GM18873 (cell line): Measurements from ENCODE around the gene AP1G1.
"Not testable (repeated sequence)": the region's sequence is repeated elsewhere in the genome, so short reads cannot be mapped to it uniquely, and the experiment has no call there.

Source experiments
- ATAC-seq: cut with Tn5 transposase; IDR thresholded peaks from one replicate; pipeline ENCODE4 v1.9.1; 2021; ENCODE audit warnings: mild to moderate bottlenecking, moderate library complexity, moderate number of reproducible peaks; ENCODE audit not compliant: unreplicated experiment, low FRiP score

The AP1G1 gene

DNA sequence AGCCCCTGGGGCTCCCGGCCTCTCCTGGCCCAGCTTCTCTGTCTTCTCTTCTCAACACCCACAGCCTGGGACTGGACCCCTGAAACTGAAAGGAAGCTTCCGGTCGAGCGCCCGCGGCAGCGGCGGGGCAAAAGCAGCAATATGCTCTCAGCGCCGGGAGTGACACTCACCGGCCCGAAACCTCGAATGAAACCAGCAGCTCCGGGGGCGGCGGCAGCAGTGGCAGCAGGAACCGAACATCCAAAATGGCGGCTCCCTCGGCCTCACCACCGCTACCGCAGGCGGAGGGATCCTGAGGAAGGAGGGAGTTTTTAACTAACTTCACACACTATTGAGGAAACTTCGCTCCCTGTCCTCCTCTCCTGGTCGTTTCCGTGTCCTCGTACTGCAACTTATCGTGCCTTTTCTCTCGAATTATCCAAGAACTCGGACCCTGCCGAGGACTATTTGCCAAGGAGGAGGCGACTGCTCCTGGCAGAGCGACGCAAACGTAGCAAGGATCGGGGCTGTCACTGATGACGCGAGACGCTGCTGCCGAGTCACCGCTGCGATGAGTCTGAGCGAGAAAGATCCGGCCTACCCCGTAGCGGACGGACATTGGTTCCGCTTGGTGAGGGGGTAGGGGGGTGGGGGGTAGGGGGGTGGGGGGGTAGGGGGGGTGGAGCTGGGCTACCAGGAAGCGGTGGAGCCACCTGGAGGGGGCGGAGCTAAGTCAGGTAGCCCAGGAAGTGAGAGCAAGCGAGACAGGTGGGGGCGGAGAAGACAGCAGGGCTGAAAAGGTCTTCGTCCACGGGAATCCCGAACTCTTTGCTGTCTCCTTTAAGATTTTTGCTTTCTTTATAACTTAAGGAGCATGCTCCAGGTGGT, at the start of gene AP1G1:
AP1G1 (minus strand) TSS at position 242 of the 867 bp plus-strand sequence. CDS start 19,355 bp downstream, outside the sequence.
- peak; percentile 71 for ATAC-seq

DNA sequence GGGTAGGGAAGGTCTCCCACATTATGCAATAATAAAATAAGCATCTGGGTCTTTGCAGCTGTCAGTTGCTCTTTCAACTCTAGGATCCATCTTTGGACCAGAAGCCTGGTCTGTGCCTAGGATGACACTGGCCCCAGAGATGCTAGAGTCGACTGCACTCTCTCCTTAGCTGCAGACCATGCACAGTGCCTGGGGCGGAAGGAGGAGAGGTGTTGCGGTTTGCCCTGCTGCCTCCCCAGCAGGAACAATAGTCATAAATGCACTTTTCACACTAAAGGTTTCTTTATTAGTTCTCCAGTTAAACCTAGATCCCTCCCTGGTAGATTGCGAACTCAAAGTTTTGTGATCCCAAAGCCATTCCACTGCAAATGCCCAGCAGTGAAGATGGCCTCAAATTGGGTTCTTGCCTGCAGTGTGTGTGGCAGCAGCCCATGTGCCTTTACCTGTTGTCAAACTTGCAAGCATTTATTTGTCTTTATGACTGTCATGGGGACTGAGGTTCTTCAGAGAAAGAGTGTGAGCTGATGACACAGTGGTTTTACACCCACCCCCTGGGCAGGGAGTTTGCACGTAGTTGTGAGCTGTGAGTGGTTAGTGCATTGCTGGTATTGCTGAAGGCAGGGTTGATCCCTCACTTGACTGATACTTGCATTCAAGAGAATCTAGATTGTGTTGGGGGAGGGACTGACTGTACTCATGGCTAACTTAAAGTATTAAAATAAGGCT, 47.5 kb upstream of the AP1G1 start:
- no peak for ATAC-seq

DNA sequence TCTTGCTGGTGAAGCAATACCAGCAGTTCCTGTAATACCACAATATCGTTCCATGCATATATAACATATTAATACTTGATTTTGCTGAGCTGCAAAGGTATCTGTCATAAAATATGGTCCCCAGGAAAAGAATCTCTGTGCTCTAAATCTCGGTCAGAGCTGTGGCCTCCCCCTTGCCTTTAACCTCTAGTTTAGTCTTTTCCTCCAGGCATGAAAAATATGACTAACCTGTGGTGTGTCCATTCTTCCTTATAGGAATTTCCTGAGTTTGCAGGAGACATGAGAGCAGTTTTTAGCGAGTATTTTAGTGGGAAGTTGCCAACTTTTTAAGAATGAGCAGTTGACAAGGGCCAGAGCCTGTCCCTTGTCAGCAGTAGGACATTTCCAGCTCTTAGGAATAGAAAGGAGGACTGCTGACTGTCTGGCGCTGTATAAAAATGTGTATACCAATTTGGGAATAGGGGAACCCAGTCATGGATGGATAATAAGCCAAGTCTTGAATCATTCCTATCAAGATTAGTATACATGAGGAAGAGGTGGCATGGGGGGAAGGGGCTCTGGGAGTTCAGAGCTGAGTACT, 45.8 kb upstream of the AP1G1 start:
- ATAC-seq: no peak

DNA sequence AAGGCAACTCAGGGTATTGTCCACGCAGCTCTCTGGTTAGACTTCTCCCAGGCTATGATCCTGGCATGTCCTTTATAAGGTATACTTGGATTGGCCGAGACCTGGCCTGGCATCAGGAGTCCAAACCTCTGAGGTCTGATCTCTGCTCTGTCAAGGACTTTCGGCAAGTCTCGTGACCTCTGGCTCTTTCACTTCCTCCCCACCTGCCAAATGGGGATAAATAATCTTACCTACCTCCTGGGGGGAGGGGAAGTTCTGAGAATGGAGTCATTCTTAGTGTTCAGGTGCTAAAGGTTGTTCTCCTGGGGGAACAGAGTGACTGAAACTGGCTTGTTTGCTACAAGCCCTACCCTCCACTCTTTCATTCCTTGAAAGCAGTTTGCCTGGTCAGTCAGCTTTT, 44.8 kb upstream of the AP1G1 start:
- no peak for ATAC-seq

DNA sequence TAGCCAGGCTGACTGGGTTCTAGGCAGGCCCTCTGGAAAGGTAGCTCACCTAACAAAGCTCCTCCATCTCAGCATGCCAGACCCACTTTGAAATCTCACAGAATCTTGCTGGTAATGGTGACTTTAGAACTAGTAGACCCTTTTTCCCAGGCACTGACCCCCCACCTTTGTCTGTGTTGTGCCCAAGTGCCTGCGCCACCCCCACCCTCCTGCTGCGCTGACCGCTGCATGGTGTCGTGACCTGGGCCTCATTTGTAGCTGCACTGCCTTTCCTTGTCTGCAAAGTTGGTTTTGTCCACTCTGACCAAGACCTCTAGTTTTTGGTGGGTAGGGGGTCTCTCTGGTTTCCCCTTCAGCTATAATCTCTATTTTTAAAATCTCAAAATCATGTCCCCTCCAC, 43.9 kb upstream of the AP1G1 start:
- ATAC-seq: no peak

DNA sequence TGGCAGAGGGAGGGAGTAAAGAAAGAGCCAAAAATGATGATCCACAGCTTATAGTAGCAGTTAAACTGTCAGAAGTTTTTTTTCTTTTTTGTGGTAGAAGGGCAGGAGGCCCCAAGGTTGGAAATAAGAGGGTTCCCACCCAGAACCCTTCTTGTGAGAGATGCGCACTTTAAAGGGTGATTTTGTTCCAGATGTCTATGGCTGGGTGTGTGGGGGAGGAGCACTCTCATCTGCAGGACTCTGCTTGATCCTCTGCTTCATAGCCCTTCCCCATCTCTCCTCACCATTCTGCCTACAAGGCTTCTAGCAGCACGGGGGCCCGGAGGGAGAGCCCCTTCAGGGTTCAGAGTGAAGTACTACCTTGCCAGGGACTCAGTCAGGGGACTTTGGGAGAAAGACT, 43.5 kb upstream of the AP1G1 start:
- no peak for ATAC-seq

DNA sequence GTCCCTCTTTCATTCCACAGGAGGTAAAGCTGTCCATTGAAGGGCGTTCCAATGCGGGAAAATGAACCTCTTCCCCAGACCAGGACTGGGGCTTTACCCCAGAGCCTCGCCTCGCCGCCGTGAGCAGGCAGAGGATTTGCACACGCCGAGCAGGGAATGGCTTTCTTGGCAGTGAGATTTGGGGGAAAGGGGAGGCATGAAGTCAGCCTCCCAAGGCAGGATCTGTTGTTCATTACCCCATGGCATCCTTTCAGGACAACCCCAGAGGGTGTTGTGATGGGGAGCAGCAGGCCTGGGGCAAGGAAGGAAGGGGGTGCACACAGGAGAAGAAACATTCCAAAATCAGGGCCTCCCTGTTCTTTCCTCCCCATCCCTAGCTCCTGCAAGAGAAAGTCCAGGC, 43.1 kb upstream of the AP1G1 start:
- ATAC-seq: no peak

DNA sequence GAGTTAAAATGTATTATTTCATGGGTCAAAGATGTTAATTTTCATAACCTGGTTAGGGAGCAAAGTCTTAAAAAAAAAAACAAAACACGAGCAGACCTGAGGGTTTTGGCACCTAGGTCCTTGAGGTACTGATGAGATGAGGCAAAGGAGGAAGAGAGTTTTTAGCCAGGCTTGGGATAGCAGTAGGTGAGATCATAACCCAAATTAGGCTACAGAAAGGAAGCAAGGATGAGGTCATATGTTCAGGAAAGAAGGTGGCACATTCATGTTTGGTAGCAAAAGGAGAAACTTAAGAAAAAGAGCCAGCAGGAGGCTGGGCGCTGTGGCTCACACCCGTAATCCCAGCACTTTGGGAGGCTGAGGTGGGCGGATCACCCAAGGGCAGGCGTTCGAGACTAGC, 40.0 kb upstream of the AP1G1 start:
- ATAC-seq: no peak

DNA sequence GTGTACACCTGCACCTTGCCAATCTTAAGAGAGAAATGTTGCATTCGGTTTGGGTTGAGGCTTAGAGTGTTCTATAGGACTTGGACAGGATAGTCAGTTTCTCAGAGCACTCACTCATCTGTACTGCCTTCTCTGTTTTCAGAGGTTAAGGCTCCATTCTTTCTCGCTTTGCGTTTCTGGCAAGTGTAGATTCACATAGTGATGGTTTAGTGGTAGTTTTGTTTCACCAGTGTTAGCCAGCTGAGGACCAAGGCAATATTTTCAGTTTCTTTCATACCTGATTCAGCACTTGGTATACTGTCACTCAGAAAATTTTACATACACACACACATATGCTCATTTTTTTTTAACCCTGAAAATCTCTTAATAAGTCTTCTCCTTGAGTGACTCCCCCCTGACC, 38.5 kb upstream of the AP1G1 start:
- ATAC-seq: no peak

DNA sequence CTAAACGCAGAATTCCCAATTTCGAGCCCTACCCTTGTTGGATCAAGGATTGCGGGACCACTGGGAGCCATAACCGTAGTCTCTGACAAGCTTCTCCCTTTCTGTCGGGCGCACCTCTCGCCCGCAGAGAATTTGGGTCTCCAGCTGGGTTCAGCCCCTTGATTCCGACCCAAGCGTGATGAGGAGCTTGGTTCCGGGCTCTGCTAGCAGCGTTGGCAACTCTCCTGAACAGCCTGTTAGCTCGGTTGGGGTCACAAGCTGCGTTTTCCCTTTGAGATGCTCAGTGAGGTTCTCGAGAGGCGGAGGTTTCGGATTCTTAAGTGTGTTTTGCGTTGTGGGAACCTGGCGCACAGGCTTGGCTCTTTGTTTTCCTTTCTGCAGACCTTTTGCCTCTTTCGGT, 37.8 kb upstream of the AP1G1 start:
- no peak for ATAC-seq

DNA sequence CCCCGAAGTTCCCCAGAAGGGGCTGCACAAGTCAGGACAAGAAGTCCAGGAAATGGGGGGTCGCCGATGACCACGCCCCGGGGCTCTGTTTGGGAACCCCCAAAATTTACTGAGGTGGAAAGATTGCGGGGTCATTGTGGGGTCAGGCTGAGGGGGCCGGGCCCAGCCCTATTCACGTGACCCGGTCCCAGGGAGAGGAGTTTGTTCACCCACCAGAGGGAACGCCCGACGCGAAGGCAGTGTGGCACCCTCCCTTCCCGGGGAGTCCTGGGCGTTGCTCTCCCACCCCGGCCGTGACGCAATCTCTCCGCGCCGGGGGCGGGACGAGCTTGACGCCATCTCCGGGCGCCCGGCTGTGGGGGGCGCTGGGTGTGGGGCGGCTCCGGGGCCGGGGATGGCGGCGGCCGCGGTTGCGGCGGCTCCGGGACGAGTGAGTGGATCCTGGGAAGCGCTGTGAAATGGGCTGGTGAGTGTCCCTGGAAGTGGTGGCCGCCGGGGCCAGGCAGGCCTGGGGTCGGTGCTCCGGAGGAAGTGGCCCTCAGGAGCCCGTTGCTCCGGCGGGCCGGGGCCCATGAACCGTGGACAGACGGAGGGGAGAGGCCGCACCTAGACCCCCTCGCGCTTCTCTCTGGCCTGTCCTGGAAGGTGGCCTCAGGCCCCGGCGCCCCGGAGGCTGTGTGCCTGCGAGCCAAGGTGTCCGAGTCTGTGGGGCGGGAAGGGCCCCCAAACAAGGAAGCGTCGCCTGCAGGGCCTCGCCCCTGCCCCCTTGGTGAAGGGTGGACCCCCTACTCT, 37.2 kb upstream of the AP1G1 start, which contains the start of gene ATXN1L:
ATXN1L (plus strand) TSS at position 338 of the 792 bp plus-strand sequence. CDS start 3,765 bp downstream, outside the sequence.
- peak; percentile 66 for ATAC-seq

DNA sequence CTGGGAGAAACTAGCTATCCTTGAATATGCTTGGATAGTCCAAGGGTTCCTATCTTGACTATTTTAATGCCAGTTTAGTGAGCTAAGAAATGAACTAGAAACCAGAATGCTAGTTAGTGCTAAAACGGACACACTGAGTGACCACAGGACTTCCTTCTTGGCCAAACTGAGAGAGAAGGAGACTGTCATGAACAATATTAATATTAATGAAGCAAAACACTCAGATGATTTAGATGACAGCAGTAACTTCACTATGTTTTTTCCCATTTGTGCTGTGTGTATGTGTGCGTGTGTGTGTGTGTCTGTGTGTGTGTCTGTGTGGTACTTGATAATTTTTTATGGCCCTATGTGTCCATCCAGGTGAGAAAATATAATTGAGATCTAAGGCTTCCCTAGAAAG, 34.9 kb upstream of the AP1G1 start:
- no peak for ATAC-seq

DNA sequence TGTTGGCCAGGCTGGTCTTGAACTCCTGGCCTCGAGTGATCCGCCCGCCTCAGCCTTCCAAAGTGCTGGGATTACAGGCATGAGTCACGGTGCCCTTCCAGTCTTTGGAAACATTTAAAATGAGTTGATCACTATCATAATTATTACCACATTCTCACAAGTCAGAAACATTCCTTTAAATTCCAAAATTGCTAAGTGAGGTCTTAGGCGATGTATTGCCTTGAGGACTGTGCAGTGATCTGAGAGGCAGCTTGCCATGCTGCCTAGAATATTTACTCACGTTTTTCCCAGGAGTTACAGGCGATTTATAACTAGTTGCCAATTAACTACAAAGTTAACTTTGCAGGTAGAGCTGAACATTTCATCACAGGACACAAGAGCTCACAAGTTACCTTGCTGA, 31.4 kb upstream of the AP1G1 start:
- ATAC-seq: no peak

DNA sequence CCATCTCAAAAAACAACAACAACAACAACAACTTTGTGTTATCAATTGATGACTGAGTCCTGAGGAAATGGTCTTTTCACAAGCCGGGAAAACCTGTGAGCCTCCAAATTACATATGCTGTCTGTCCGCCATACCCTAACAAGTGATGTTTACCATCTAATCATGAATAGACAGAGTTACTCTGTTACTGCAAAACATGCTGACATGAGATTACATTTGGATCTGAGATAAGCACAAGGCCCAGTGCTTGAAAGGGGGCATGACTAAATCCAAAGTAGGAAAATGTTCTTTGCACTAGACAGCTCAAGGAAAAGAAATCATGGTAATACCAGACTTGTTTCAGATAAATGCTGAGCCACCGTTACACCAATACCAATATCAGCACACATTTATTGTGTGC, 28.5 kb upstream of the AP1G1 start:
- no peak for ATAC-seq

DNA sequence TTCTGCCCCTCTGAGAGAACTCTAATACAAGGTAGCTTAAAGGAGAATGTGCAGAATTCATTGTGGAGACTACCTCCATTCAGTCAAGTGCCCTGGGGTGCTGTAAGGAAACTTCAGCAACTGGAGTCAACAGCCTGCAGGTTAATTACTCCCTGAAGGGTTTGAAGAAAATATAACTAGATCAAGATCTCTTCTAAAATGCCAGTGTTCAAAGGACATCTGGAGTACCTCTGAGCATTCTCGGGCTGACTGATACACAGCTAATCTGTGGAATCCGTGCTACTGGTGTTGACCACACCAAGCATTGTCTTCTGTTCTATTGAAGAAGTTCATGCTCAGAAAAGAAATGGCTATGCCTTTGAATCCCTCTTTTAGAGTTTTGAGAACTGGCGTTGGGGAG, 25.7 kb upstream of the AP1G1 start:
- ATAC-seq: no peak

DNA sequence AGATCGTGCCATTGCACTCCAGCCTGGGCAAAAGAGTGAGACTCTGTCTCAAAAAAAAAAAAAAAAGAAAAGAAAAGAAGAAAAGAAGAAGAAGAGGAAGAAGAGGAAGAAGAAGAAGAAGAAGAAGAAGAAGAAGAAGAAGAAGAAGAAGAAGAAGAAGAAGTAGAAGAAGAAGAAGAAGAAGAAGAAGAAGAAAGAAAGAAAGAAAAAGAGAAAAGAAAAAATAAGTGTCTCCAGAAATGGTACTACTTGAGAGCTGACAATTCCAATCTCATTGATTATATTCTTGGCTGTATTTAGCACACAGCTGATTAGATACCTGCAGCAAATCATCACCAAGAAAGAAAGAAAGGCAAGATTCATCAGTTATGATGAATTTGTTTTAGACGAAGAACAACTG, 23.5 kb upstream of the AP1G1 start:
- ATAC-seq: not testable (repeated sequence)

DNA sequence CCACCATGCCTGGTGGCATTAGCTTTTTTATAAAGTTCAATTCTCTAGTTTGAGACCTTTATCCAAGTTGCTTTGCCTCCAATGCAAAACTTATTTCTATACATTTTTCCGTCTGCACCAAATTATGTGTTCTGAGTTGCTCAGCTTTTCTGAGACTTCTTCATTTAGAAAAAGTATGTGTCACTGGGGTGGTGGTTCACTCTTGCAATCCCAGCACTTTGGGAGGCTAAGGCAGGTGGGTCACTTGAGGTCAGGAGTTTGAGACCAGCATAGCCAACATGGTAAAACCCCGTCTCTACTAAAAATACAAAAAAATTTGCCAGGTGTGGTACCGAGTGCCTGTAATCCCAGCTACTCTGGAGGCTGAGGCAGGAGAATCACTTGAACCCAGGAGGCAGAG, 23.1 kb upstream of the AP1G1 start:
- not testable (repeated sequence) for ATAC-seq

DNA sequence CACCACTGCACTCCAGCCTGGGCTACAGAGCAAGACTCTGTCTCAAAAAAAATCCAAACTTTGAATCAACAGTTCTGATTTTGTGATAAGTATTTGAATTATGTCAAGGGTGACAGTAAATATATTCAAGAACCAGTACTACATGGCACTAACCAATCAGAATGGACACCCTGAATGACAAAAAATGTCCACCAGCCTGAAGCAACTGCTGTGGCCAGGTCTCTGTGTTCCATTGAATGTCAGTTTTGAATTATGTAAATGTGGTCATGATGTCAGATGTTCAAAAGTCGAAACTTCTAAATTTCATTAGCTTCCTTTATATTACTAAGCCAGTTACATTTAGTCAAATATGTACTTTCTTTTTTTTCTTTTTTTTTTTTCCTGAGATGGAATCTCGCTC, 21.7 kb upstream of the AP1G1 start:
- no peak for ATAC-seq

DNA sequence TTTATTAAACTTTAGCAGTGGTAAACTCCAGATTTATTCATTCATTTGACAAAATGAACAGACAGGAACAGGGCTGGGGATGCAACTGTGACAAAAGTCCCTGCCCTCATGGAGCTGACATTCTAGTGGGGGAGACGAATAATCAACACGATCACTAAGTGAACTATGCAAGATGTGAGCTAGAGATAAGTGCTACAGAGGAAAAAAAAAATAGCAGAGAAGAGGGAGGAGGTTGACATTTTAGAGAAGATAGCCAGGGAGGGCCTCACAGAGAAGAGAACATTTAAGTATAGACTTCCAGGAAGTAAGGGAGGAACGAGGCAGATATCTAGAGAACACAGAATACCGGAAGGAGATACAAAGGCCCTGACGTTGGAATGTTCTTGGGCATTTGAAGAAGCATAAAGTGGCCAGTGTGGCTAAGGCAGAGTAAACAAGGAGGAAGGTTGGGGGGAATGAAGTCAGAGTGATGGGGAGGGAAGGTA, 17.9 kb upstream of the AP1G1 start:
- ATAC-seq: no peak

DNA sequence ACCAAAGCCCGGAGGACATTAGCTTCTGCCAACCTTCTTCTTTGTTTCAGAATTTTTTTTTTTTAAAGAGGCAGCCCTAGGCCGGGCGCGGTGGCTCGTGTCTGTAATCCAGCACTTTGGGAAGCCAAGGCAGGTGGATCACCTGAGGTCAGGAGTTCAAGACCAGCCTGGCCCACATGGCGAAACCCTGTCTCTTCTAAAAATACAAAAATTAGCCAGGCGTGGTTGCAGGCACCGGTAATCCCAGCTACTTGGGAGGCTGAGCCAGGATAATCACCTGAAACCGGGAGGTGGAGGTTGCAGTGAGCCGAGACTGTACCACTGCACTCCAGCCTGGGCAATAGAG, 8.5 kb upstream of the AP1G1 start:
- peak; percentile 17 for ATAC-seq
